ENCODE results near the gene PDSS2. TPM values are rescaled to one million over a fixed set of nuclear protein-coding genes. Genes with fewer than 3 reads are reported as not detected.
"Not testable (repeated sequence)": the region's sequence is repeated elsewhere in the genome, so short reads cannot be mapped to it uniquely, and the experiment has no call there.

PDSS2 gene
- total and polyA plus RNA-seq, 2 donors (not counting 1 experiment from before 2014, with no cell fraction given), result 16.9 to 17.0 TPM

- ATAC-seq (ENCODE audit: low read depth), result no peak
- H3K27me3 Mint-ChIP-seq, result no peaks in the 10 kb centered on the region
- no peaks in the 10 kb centered on the region for H3K9me3 ChIP-seq (ENCODE audit: control extremely low read depth in 1 of 3, control insufficient read depth in 2 of 3, insufficient read depth in 1 of 3, low read length in 2 of 3)
- no peak overlapping the region for H3K4me3 ChIP-seq (ENCODE audit: control extremely low read depth in 1 of 5, extremely low read depth in 1 of 5, insufficient read depth in 1 of 5, low read depth in 2 of 5, low read length in 4 of 5)
- TF ChIP-seq EZH2 (IDR thresholded peaks at IDR 0.05; ENCODE audit: borderline replicate concordance, insufficient read depth, low read depth, low read length, poor library complexity, severe bottlenecking) (no peak), CTCF (IDR thresholded peaks at IDR 0.05) (no peak)
- POLR2A ChIA-PET, result interaction anchor here (0.6 kb wide), 1 partner anchor 528 kb away, joined by 13 read pairs; no protein-coding TSS in a partner anchor
- no peak overlapping the region for H3K27ac ChIP-seq (ENCODE audit: low read length in 2 of 2)
- no peak overlapping the region for H3K27ac Mint-ChIP-seq
- H3K36me3 ChIP-seq (replicated peaks in 1 of 2; ENCODE audit: control extremely low read depth in 1 of 2, control insufficient read depth in 1 of 2, extremely low read depth in 1 of 2, insufficient read depth in 2 of 2, low read length in 1 of 2), result no peaks in the 10 kb centered on the region
- H3K4me1 ChIP-seq (ENCODE audit: control insufficient read depth in 2 of 2, insufficient read depth in 2 of 2, low read length in 2 of 2), result peaks cover 5 to 11% of the 10 kb centered on the region in 2 donors
- DNase-seq, result no peak
- H3K79me2 ChIP-seq (ENCODE audit: control insufficient read depth, insufficient read depth, low read length), result no peaks in the 10 kb centered on the region
- H2AFZ ChIP-seq (ENCODE audit: insufficient read depth, low read depth, low read length, poor library complexity, severe bottlenecking), result no peak overlapping the region
- WGBS (ENCODE audit: insufficient coverage), result 98% methylated on average over 4 of the region's 4 CpGs
- intact Hi-C loops (cut with micrococcal nuclease), result no loop called here
- H3K9me3 Mint-ChIP-seq (ENCODE audit: insufficient read depth), result no peaks in the 10 kb centered on the region
- no peak overlapping the region for H3K4me2 ChIP-seq (replicated peaks; ENCODE audit: low read depth, low read length, poor library complexity, severe bottlenecking)
- no peaks in the 10 kb centered on the region for H4K20me1 ChIP-seq (ENCODE audit: control insufficient read depth, insufficient read depth, low read length, poor library complexity, severe bottlenecking)
- peaks cover 0 to 2% (median 0%) of the 10 kb centered on the region in 4 experiments for H3K27me3 ChIP-seq (replicated peaks in 1 of 4; ENCODE audit: control extremely low read depth in 1 of 4, control insufficient read depth in 3 of 4, insufficient read depth in 4 of 4, low read length in 3 of 4)
- no peak overlapping the region for H3K4me3 Mint-ChIP-seq
- peaks cover 18% of the 10 kb centered on the region for H3K4me1 Mint-ChIP-seq
- no peak overlapping the region for H3K9ac ChIP-seq (ENCODE audit: low read length)
- CTCF ChIA-PET, result no interaction called here
These were observed 339.0 kb downstream of the PDSS2 start for GRCh38 chr6:107120404-107120803.

DNA sequence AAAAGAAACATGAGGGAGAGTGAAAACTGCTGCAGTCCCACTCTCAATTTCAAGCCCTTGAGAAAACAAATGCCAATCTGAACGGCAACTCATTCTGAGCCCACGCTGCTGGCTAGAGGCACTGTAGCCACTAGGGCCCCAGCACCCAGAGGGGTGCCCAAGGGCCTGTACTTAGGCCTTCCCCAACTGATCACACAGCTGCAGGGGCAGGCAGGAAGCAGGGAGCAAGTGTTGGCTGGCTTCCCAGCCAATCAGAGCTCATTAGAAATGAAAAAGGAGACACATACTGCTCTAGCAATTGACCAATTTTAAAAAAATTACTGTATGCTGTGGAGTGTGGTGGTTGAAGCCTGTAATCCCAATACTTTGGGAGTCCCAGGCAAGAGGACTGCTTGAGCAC, 340.4 kb downstream of the PDSS2 start:
- H4K20me1 ChIP-seq (ENCODE audit: control insufficient read depth, insufficient read depth, low read length, poor library complexity, severe bottlenecking), result no peaks in the 10 kb centered on the region
- H2AFZ ChIP-seq (ENCODE audit: insufficient read depth, low read depth, low read length, poor library complexity, severe bottlenecking), result no peak overlapping the region
- Mint-ChIP-seq H3K9me3 (ENCODE audit: insufficient read depth) (no peaks in the 10 kb centered on the region), H3K27ac (no peak overlapping the region), H3K4me3 (no peak overlapping the region), H3K27me3 (no peaks in the 10 kb centered on the region), H3K4me1 (peaks cover 14% of the 10 kb centered on the region)
- CTCF ChIA-PET, result interaction anchor here (0.7 to 1.1 kb wide), 3 partner anchors 11 to 846 kb away, joined by 3 to 4 read pairs (median 3); no protein-coding TSS in a partner anchor
- no peak overlapping the region for H3K4me3 ChIP-seq (ENCODE audit: control extremely low read depth in 1 of 5, extremely low read depth in 1 of 5, insufficient read depth in 1 of 5, low read depth in 2 of 5, low read length in 4 of 5)
- no peaks in the 10 kb centered on the region for H3K9me3 ChIP-seq (ENCODE audit: control extremely low read depth in 1 of 3, control insufficient read depth in 2 of 3, insufficient read depth in 1 of 3, low read length in 2 of 3)
- intact Hi-C loops (cut with micrococcal nuclease), result loop anchor here (5.0 to 10.0 kb wide), 5 partner anchors 368 to 1046 kb away; partner anchors contain the start of genes ATG5, NR2E1 and PRDM1
- H3K4me2 ChIP-seq (replicated peaks; ENCODE audit: low read depth, low read length, poor library complexity, severe bottlenecking), result no peak overlapping the region
- H3K9ac ChIP-seq (ENCODE audit: low read length), result no peak overlapping the region
- TF ChIP-seq CTCF (IDR thresholded peaks at IDR 0.05) (no peak), EZH2 (IDR thresholded peaks at IDR 0.05; ENCODE audit: borderline replicate concordance, insufficient read depth, low read depth, low read length, poor library complexity, severe bottlenecking) (no peak)
- H3K79me2 ChIP-seq (ENCODE audit: control insufficient read depth, insufficient read depth, low read length), result no peaks in the 10 kb centered on the region
- H3K4me1 ChIP-seq (ENCODE audit: control insufficient read depth in 2 of 2, insufficient read depth in 2 of 2, low read length in 2 of 2), result peaks cover 6 to 12% of the 10 kb centered on the region in 2 donors
- no peak for DNase-seq
- WGBS (ENCODE audit: insufficient coverage), result 59% methylated on average over 2 of the region's 2 CpGs
- no peaks in the 10 kb centered on the region for H3K36me3 ChIP-seq (replicated peaks in 1 of 2; ENCODE audit: control extremely low read depth in 1 of 2, control insufficient read depth in 1 of 2, extremely low read depth in 1 of 2, insufficient read depth in 2 of 2, low read length in 1 of 2)
- H3K27me3 ChIP-seq (replicated peaks in 1 of 4; ENCODE audit: control extremely low read depth in 1 of 4, control insufficient read depth in 3 of 4, insufficient read depth in 4 of 4, low read length in 3 of 4), result peaks cover 0 to 2% (median 0%) of the 10 kb centered on the region in 4 experiments
- POLR2A ChIA-PET, result interaction anchor here (0.7 kb wide), 1 partner anchor 10 kb away, joined by 3 read pairs; no protein-coding TSS in a partner anchor
- no peak overlapping the region for H3K27ac ChIP-seq (ENCODE audit: low read length in 2 of 2)
- no peak for ATAC-seq (ENCODE audit: low read depth)

DNA sequence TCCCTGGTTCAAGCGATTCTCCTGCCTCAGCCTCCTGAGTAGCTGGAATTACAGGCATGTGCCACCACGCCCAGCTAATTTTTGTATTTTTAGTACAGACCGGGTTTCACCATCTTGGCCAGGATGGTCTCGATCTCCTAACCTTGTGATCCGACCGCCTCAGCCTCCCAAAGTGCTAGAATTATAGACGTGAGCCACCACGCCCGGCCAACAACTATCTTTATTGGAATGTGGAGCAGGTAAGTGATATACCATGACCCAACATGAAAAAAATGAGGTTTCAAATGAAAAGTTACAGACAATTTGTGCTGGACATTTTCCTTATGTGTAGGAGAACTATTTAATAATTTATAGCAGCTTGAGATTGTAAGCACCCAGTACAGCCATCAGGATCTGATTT, 340.8 kb downstream of the PDSS2 start:
- CTCF ChIA-PET, result interaction anchor here (0.7 kb wide), 2 partner anchors 573 to 845 kb away, joined by 3 to 4 read pairs; no protein-coding TSS in a partner anchor
- DNase-seq, result not testable (repeated sequence)

More for the DNA sequence above, 340.8 kb downstream of the PDSS2 start:
- ATAC-seq (ENCODE audit: low read depth); H3K36me3 ChIP-seq (replicated peaks in 1 of 2; ENCODE audit: control extremely low read depth in 1 of 2, control insufficient read depth in 1 of 2, extremely low read depth in 1 of 2, insufficient read depth in 2 of 2, low read length in 1 of 2); H3K27me3 ChIP-seq (replicated peaks in 1 of 4; ENCODE audit: control extremely low read depth in 1 of 4, control insufficient read depth in 3 of 4, insufficient read depth in 4 of 4, low read length in 3 of 4); H3K79me2 ChIP-seq (ENCODE audit: control insufficient read depth, insufficient read depth, low read length); H3K27me3 Mint-ChIP-seq; H2AFZ ChIP-seq (ENCODE audit: insufficient read depth, low read depth, low read length, poor library complexity, severe bottlenecking); H4K20me1 ChIP-seq (ENCODE audit: control insufficient read depth, insufficient read depth, low read length, poor library complexity, severe bottlenecking); H3K27ac ChIP-seq (ENCODE audit: low read length in 2 of 2); H3K4me3 Mint-ChIP-seq; H3K9ac ChIP-seq (ENCODE audit: low read length); H3K9me3 Mint-ChIP-seq (ENCODE audit: insufficient read depth); H3K27ac Mint-ChIP-seq; H3K9me3 ChIP-seq (ENCODE audit: control extremely low read depth in 1 of 3, control insufficient read depth in 2 of 3, insufficient read depth in 1 of 3, low read length in 2 of 3); H3K4me3 ChIP-seq (ENCODE audit: control extremely low read depth in 1 of 5, extremely low read depth in 1 of 5, insufficient read depth in 1 of 5, low read depth in 2 of 5, low read length in 4 of 5); H3K4me2 ChIP-seq (replicated peaks; ENCODE audit: low read depth, low read length, poor library complexity, severe bottlenecking): not testable (repeated sequence)
- peaks cover 10 to 17% of the 10 kb centered on the region in 2 donors for H3K4me1 ChIP-seq (ENCODE audit: control insufficient read depth in 2 of 2, insufficient read depth in 2 of 2, low read length in 2 of 2)
- H3K4me1 Mint-ChIP-seq, result peaks cover 19% of the 10 kb centered on the region
- 82% methylated on average over 1 of the region's 9 CpGs for WGBS (ENCODE audit: insufficient coverage)
- POLR2A ChIA-PET, result interaction anchor here (0.7 kb wide), 1 partner anchor 9 kb away, joined by 3 read pairs; no protein-coding TSS in a partner anchor
- intact Hi-C loops (cut with micrococcal nuclease), result loop anchor here (5.0 to 10.0 kb wide), 5 partner anchors 369 to 1046 kb away; partner anchors contain the start of genes ATG5, NR2E1 and PRDM1

Data from B cell (primary cell).